ENCODE measurements around the gene TSPAN18. TPM values are rescaled to one million over a fixed set of nuclear protein-coding genes. Genes with fewer than 3 reads are reported as not detected.

Gene TSPAN18
- polyA plus RNA-seq, 4 donors = 47.8 to 59.6 (median 53.6) TPM

GRCh38 chr11:44837661-44838060 lies 110.9 kb downstream of the TSPAN18 start:
- no peak for DNase-seq (ENCODE audit: low read depth in 4 of 4, low spot score in 3 of 4)

GRCh38 chr11:44839458-44840084 lies 112.8 kb downstream of the TSPAN18 start:
- DNase-seq (ENCODE audit: low read depth in 4 of 4, low spot score in 3 of 4) = no peak

- DNase-seq (ENCODE audit: low read depth in 4 of 4, low spot score in 3 of 4) = no peak
Observed at GRCh38 chr11:44840085-44840478, 113.3 kb downstream of the TSPAN18 start.

GRCh38 chr11:44840521-44841251 lies 113.9 kb downstream of the TSPAN18 start:
- no peak for DNase-seq (ENCODE audit: low read depth in 4 of 4, low spot score in 3 of 4)

- DNase-seq (ENCODE audit: low read depth in 4 of 4, low spot score in 3 of 4) = no peak
Observed at GRCh38 chr11:44842220-44842619, 115.5 kb downstream of the TSPAN18 start.

GRCh38 chr11:44846852-44847251 lies 120.1 kb downstream of the TSPAN18 start:
- DNase-seq (ENCODE audit: low read depth in 4 of 4, low spot score in 3 of 4) = no peak

GRCh38 chr11:44847316-44847715 lies 120.6 kb downstream of the TSPAN18 start:
- DNase-seq (ENCODE audit: low read depth in 4 of 4, low spot score in 3 of 4) = no peak

GRCh38 chr11:44848203-44848962 lies 121.6 kb downstream of the TSPAN18 start:
- DNase-seq (ENCODE audit: low read depth in 4 of 4, low spot score in 3 of 4) = no peak

GRCh38 chr11:44848963-44849350 lies 122.2 kb downstream of the TSPAN18 start:
- no peak for DNase-seq (ENCODE audit: low read depth in 4 of 4, low spot score in 3 of 4)

GRCh38 chr11:44849424-44849823 lies 122.7 kb downstream of the TSPAN18 start:
- DNase-seq (ENCODE audit: low read depth in 4 of 4, low spot score in 3 of 4) = no peak

GRCh38 chr11:44849922-44850321 lies 123.2 kb downstream of the TSPAN18 start:
- DNase-seq (ENCODE audit: low read depth in 4 of 4, low spot score in 3 of 4) = no peak

GRCh38 chr11:44851496-44851895 lies 124.7 kb downstream of the TSPAN18 start:
- no peak for DNase-seq (ENCODE audit: low read depth in 4 of 4, low spot score in 3 of 4)

- DNase-seq (ENCODE audit: low read depth in 4 of 4, low spot score in 3 of 4) = no peak
Observed at GRCh38 chr11:44852159-44852747, 125.5 kb downstream of the TSPAN18 start.

- no peak for DNase-seq (ENCODE audit: low read depth in 4 of 4, low spot score in 3 of 4)
Observed at GRCh38 chr11:44852952-44853351, 126.2 kb downstream of the TSPAN18 start.

GRCh38 chr11:44853666-44854065 lies 126.9 kb downstream of the TSPAN18 start:
- no peak for DNase-seq (ENCODE audit: low read depth in 4 of 4, low spot score in 3 of 4)

GRCh38 chr11:44854086-44854485 lies 127.3 kb downstream of the TSPAN18 start:
- no peak for DNase-seq (ENCODE audit: low read depth in 4 of 4, low spot score in 3 of 4)

- DNase-seq (ENCODE audit: low read depth in 4 of 4, low spot score in 3 of 4) = no peak
Observed at GRCh38 chr11:44854741-44855492, 128.2 kb downstream of the TSPAN18 start.

- no peak for DNase-seq (ENCODE audit: low read depth in 4 of 4, low spot score in 3 of 4)
Observed at GRCh38 chr11:44855493-44855849, 128.7 kb downstream of the TSPAN18 start.

- DNase-seq (ENCODE audit: low read depth in 4 of 4, low spot score in 3 of 4) = no peak
Observed at GRCh38 chr11:44857490-44858090, 130.8 kb downstream of the TSPAN18 start.
